ENCODE results near the gene P2RY14.

GRCh38 chr3:151234825-151235224 lies 43.5 kb downstream of the P2RY14 start:
- no peak for TF ChIP-seq USF2 (CRISPR knock-in tag; IDR thresholded peaks at IDR 0.05)
- TF ChIP-seq, protein P1, sequence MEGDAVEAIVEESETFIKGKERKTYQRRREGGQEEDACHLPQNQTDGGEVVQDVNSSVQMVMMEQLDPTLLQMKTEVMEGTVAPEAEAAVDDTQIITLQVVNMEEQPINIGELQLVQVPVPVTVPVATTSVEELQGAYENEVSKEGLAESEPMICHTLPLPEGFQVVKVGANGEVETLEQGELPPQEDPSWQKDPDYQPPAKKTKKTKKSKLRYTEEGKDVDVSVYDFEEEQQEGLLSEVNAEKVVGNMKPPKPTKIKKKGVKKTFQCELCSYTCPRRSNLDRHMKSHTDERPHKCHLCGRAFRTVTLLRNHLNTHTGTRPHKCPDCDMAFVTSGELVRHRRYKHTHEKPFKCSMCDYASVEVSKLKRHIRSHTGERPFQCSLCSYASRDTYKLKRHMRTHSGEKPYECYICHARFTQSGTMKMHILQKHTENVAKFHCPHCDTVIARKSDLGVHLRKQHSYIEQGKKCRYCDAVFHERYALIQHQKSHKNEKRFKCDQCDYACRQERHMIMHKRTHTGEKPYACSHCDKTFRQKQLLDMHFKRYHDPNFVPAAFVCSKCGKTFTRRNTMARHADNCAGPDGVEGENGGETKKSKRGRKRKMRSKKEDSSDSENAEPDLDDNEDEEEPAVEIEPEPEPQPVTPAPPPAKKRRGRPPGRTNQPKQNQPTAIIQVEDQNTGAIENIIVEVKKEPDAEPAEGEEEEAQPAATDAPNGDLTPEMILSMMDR (IDR thresholded peaks at IDR 0.05), result no peak
- TF ChIP-seq GABPB1 (CRISPR knock-in tag; IDR thresholded peaks at IDR 0.05), result no peak
- TF ChIP-seq JUN (CRISPR knock-in tag; IDR thresholded peaks at IDR 0.05), result no peak
- no peak for TF ChIP-seq MLX (CRISPR knock-in tag; IDR thresholded peaks at IDR 0.05)
- no peak for TF ChIP-seq NR3C1 (CRISPR knock-in tag; conservative IDR thresholded peaks at IDR 0.05; ENCODE audit: low read depth)
- no peak for TF ChIP-seq OVOL2 (CRISPR knock-in tag; IDR thresholded peaks at IDR 0.05; ENCODE audit: borderline replicate concordance)
